H1 (cell line): ENCODE data around the gene TEX14. TPM values are rescaled to one million over a fixed set of nuclear protein-coding genes. Genes with fewer than 3 reads are reported as not detected.

Experiments
- CTCF ChIA-PET: fragments of 300-600 bp; sonication (Branson Sonifier 250); formaldehyde crosslinking; loops from one replicate; lab custom pipeline; 2021; ENCODE audit not compliant: partially characterized antibody; lab: Charles Lee
- POLR2A ChIA-PET: fragments of 300-600 bp; sonication (Branson Sonifier 250); formaldehyde crosslinking; loops from one replicate; lab custom pipeline; 2021; ENCODE audit warnings: inconsistent platforms; ENCODE audit not compliant: partially characterized antibody; lab: Charles Lee
- DNase-seq, 2 experiments: peaks; one replicate each; pipeline versions ENCODE4 v3.0.0 to v3.0.0-alpha.2; 2010 to 2022; ENCODE audit warnings: low spot score in 2 of 2, low read depth in 1 of 2, mixed read lengths in 1 of 2
- FAIRE-seq: peaks from 2 replicates; lab custom pipeline; 2011; peaks lifted over from hg19 to GRCh38; lab: Jason Lieb, UNC
- H2AFZ ChIP-seq: 2 replicates; pipeline ENCODE4 v1.8.1; 2012; ENCODE audit warnings: low read length, inconsistent platforms
- H2AK5ac ChIP-seq: 2 replicates; pipeline ENCODE4 v1.6.1; 2013; ENCODE audit warnings: low read depth, low read length
- H2BK120ac ChIP-seq: replicated peaks from 2 replicates; pipeline ENCODE3; 2013; ENCODE audit warnings: low read depth, low read length, inconsistent platforms
- H2BK12ac ChIP-seq: 2 replicates; pipeline ENCODE4 v1.6.1; 2013; ENCODE audit warnings: low read depth, low read length
- H2BK15ac ChIP-seq: 2 replicates; pipeline ENCODE4 v1.6.1; 2013; ENCODE audit warnings: low read length
- H2BK20ac ChIP-seq: 2 replicates; pipeline ENCODE4 v1.6.1; 2013; ENCODE audit warnings: low read length
- H2BK5ac ChIP-seq: 2 replicates; pipeline ENCODE4 v1.6.1; 2013; ENCODE audit warnings: low read depth, low read length
- H3K14ac ChIP-seq: 2 replicates; pipeline ENCODE4 v1.6.1; 2013; ENCODE audit warnings: inconsistent platforms; ENCODE audit not compliant: insufficient read length
- H3K18ac ChIP-seq: 2 replicates; pipeline ENCODE4 v1.6.1; 2013; ENCODE audit warnings: low read length; ENCODE audit errors: extremely low read depth
- H3K23ac ChIP-seq: 2 replicates; pipeline ENCODE4 v1.6.1; 2013; ENCODE audit warnings: inconsistent platforms; ENCODE audit not compliant: insufficient read length
- H3K23me2 ChIP-seq: 2 replicates; pipeline ENCODE4 v1.6.1; 2013; ENCODE audit warnings: low read depth, low read length
- H3K27ac ChIP-seq: 2 replicates; pipeline ENCODE4 v1.6.1; 2011; ENCODE audit warnings: low read depth, low read length, inconsistent platforms
- H3K27me3 ChIP-seq, 4 experiments: replicated peaks in 1 of 4; 1 replicate in 1 of 4; 2 replicates in 3 of 4; pipeline versions ENCODE4 v1.6.1 to v1.8.1; 2011 to 2013; ENCODE audit warnings: low read length in 3 of 4, mild to moderate bottlenecking in 3 of 4, inconsistent platforms in 2 of 4, mixed read lengths in 2 of 4, moderate library complexity in 1 of 4; ENCODE audit not compliant: control insufficient read depth in 3 of 4, insufficient read depth in 3 of 4; ENCODE audit errors: extremely low read depth in 1 of 4
- H3K36me3 ChIP-seq, 4 experiments: 2 replicates each; pipeline versions ENCODE4 v1.6.1 to v1.8.1; 2011 to 2013; ENCODE audit warnings: mild to moderate bottlenecking in 4 of 4, low read length in 3 of 4, moderate library complexity in 2 of 4, control low read depth in 1 of 4, inconsistent platforms in 1 of 4; ENCODE audit not compliant: insufficient read depth in 4 of 4, control insufficient read depth in 2 of 4
- H3K4ac ChIP-seq: replicated peaks from 2 replicates; pipeline ENCODE3; 2013; ENCODE audit warnings: low read length, low read depth, mixed read lengths, inconsistent platforms; ENCODE audit not compliant: insufficient read length
- H3K4me1 ChIP-seq, 4 experiments: replicated peaks in 1 of 4; 1 replicate in 1 of 4; 2 replicates in 3 of 4; pipeline versions ENCODE4 v1.6.1 to v1.8.1; 2011 to 2013; ENCODE audit warnings: low read length in 3 of 4, inconsistent platforms in 2 of 4, mixed read lengths in 1 of 4; ENCODE audit not compliant: insufficient read depth in 4 of 4, control insufficient read depth in 3 of 4
- H3K4me2 ChIP-seq, 2 experiments: 2 replicates each; pipeline versions ENCODE4 v1.6.1 to v1.8.1; 2011 to 2013; ENCODE audit warnings: low read depth in 2 of 2, low read length in 2 of 2, control low read depth in 1 of 2, inconsistent platforms in 1 of 2, mild to moderate bottlenecking in 1 of 2; ENCODE audit not compliant: insufficient read depth in 1 of 2
- H3K4me3 ChIP-seq, 4 experiments: fragments of 200-600, 300-600 bp in 1 of 4; sonication (generic), shearing (Covaris generic), sonication (Bioruptor Twin) in 1 of 4; 2 replicates each; pipeline versions ENCODE4 v1.5.1 to v1.8.1; 2011 to 2016; ENCODE audit warnings: low read length in 4 of 4, low read depth in 3 of 4, control low read depth in 2 of 4, inconsistent platforms in 2 of 4, mild to moderate bottlenecking in 2 of 4, mixed read lengths in 1 of 4, moderate library complexity in 1 of 4; ENCODE audit not compliant: insufficient read depth in 2 of 4; ENCODE audit errors: extremely low read depth in 1 of 4
- H3K56ac ChIP-seq: replicated peaks from 2 replicates; pipeline ENCODE3; 2013; ENCODE audit warnings: low read depth, mild to moderate bottlenecking, mixed read lengths, low read length, inconsistent platforms; ENCODE audit not compliant: insufficient read length
- H3K79me1 ChIP-seq: 2 replicates; pipeline ENCODE4 v1.6.1; 2013; ENCODE audit warnings: low read depth, low read length, control low read depth
- H3K79me2 ChIP-seq, 2 experiments: 2 replicates each; pipeline versions ENCODE4 v1.6.1 to v1.8.1; 2012 to 2013; ENCODE audit warnings: low read length in 2 of 2, mild to moderate bottlenecking in 2 of 2, inconsistent platforms in 1 of 2; ENCODE audit not compliant: insufficient read depth in 2 of 2, control insufficient read depth in 1 of 2
- H3K9ac ChIP-seq, 4 experiments: replicated peaks in 1 of 4; 1 replicate in 1 of 4; 2 replicates in 3 of 4; pipeline versions ENCODE4 v1.6.1 to v1.8.1; 2011 to 2013; ENCODE audit warnings: low read depth in 3 of 4, low read length in 3 of 4, control low read depth in 2 of 4, mild to moderate bottlenecking in 2 of 4, moderate library complexity in 2 of 4, inconsistent platforms in 1 of 4; ENCODE audit errors: extremely low read depth in 1 of 4
- H3K9me3 ChIP-seq, 2 experiments: 2 replicates each; pipeline versions ENCODE4 v1.6.1 to v1.8.1; 2012 to 2013; ENCODE audit warnings: mild to moderate bottlenecking in 2 of 2, moderate library complexity in 2 of 2, control low read depth in 1 of 2, inconsistent platforms in 1 of 2, low read depth in 1 of 2, low read length in 1 of 2, mixed read lengths in 1 of 2; ENCODE audit not compliant: insufficient read depth in 2 of 2
- H4K20me1 ChIP-seq, 2 experiments: replicated peaks in 1 of 2; 2 replicates each; pipeline versions ENCODE3 to v1.8.1; 2011 to 2013; ENCODE audit warnings: inconsistent platforms in 2 of 2, low read length in 2 of 2, mild to moderate bottlenecking in 1 of 2; ENCODE audit not compliant: insufficient read depth in 2 of 2, control insufficient read depth in 1 of 2
- H4K5ac ChIP-seq: 2 replicates; pipeline ENCODE4 v1.6.1; 2013; ENCODE audit warnings: low read length, low read depth, mixed read lengths, inconsistent platforms; ENCODE audit not compliant: insufficient read length
- H4K8ac ChIP-seq: 2 replicates; pipeline ENCODE4 v1.8.0; 2013; ENCODE audit warnings: mild to moderate bottlenecking, moderate library complexity, low read length, inconsistent platforms; ENCODE audit not compliant: insufficient read depth; ENCODE audit errors: extremely low read depth
- H4K91ac ChIP-seq: replicated peaks from 2 replicates; pipeline ENCODE3; 2013; ENCODE audit warnings: low read length, mixed read lengths, inconsistent platforms; ENCODE audit not compliant: insufficient read length
- ATF3 ChIP-seq: IDR thresholded peaks from 2 replicates; pipeline ENCODE4 v1.6.1; 2011; ENCODE audit warnings: low read depth, mild to moderate bottlenecking, low read length; ENCODE audit not compliant: insufficient read depth
- CEBPB ChIP-seq: IDR thresholded peaks from 2 replicates; pipeline ENCODE4 v1.6.1; 2012; ENCODE audit warnings: low read depth, low read length
- CHD1 ChIP-seq: IDR thresholded peaks from 2 replicates; pipeline ENCODE4 v1.6.1; 2012; ENCODE audit warnings: low read depth, low read length, improper control_type of control experiment
- CREB1 ChIP-seq: IDR thresholded peaks from 2 replicates; pipeline ENCODE4 v1.6.1; 2012; ENCODE audit warnings: inconsistent platforms
- EZH2 ChIP-seq: fragments of 200-600 bp; sonication (generic); IDR thresholded peaks from 2 replicates; pipeline ENCODE4 v1.7.1; 2012; ENCODE audit warnings: low read depth, mild to moderate bottlenecking, moderate library complexity, low read length, inconsistent platforms; ENCODE audit not compliant: severe bottlenecking
- FOSL1 ChIP-seq: IDR thresholded peaks from 2 replicates; pipeline ENCODE4 v1.6.1; 2011; ENCODE audit warnings: mild to moderate bottlenecking, low read depth, low read length, moderate library complexity; ENCODE audit not compliant: insufficient read depth
- GABPA ChIP-seq: IDR thresholded peaks from 2 replicates; pipeline ENCODE4 v1.6.1; 2011; ENCODE audit warnings: mild to moderate bottlenecking, low read length, moderate library complexity, borderline replicate concordance; ENCODE audit not compliant: insufficient read depth
- KDM5A ChIP-seq: fragments of 200-600 bp; IDR thresholded peaks from 2 replicates; pipeline ENCODE4 v1.7.1; 2012; ENCODE audit warnings: mild to moderate bottlenecking, low read length, inconsistent platforms, mixed read lengths
- MAFK ChIP-seq: IDR thresholded peaks from 2 replicates; pipeline ENCODE4 v1.6.1; 2012; ENCODE audit warnings: low read depth, mild to moderate bottlenecking, improper control_type of control experiment, low read length
- RXRA ChIP-seq: IDR thresholded peaks from 2 replicates; pipeline ENCODE4 v1.6.1; 2011; ENCODE audit warnings: low read depth, mild to moderate bottlenecking, low read length, moderate library complexity; ENCODE audit not compliant: insufficient read depth
- SAP30 ChIP-seq: fragments of 300-600 bp; sonication (generic); IDR thresholded peaks from 2 replicates; pipeline ENCODE4 v1.7.1; 2012; ENCODE audit warnings: low read length, moderate library complexity, mild to moderate bottlenecking, inconsistent platforms; ENCODE audit not compliant: insufficient read depth, insufficient replicate concordance
- SP1 ChIP-seq: IDR thresholded peaks from 2 replicates; pipeline ENCODE4 v1.6.1; 2011; ENCODE audit warnings: low read depth, low read length
- SUZ12 ChIP-seq: fragments of 200-600 bp; sonication (generic); IDR thresholded peaks from 2 replicates; pipeline ENCODE4 v1.6.1; 2012; ENCODE audit warnings: mild to moderate bottlenecking, inconsistent platforms, low read length, moderate library complexity, mixed read lengths
- TAF7 ChIP-seq: optimal IDR thresholded peaks from 2 replicates; pipeline ENCODE3; 2011; ENCODE audit warnings: low read depth, mild to moderate bottlenecking, inconsistent platforms, low read length, moderate library complexity, borderline replicate concordance
- WGBS, 2 experiments: shearing (Covaris generic) in 1 of 2; methylation state at CpG; one replicate each; pipeline versions ENCODE4 v1.1.6 to v1.1.7; 2013 to 2015; ENCODE audit warnings: low lambda C conversion rate in 2 of 2, mixed read lengths in 2 of 2, inconsistent platforms in 1 of 2, low coverage in 1 of 2, missing lambda C conversion rate in 1 of 2; ENCODE audit not compliant: insufficient replicate concordance in 2 of 2, insufficient coverage in 1 of 2, insufficient read length in 1 of 2; ENCODE audit errors: extremely low coverage in 1 of 2, missing lambda C conversion rate in 1 of 2; 5-methylcytosine and 5-hydroxymethylcytosine counted together
- polyA plus RNA-seq, 7 experiments: library from polyadenylated mRNA; depleted of rRNA in 3 of 7; stranded (reverse) in 5 of 7; unstranded in 2 of 7; fragments of >200 nt in 5 of 7; fragments of 200-250 nt in 2 of 7; gene quantifications; 1 replicate in 5 of 7; 2 replicates in 1 of 7; 4 replicates in 1 of 7; pipeline versions ENCODE4 v1.2.1 to v1.2.3, GENCODE V29; 2011 to 2013; ENCODE audit warnings: missing spikeins in 2 of 7, mixed read lengths in 2 of 7
- total RNA-seq: library from RNA; stranded (reverse); fragmentation: NEBNext Ultra II Directional; extraction: Animal tissue kit (Norgen Biotek cat#: 25700); gene quantifications from 2 replicates; pipeline ENCODE4 v1.2.1, GENCODE V29; 2021

Gene TEX14
- total and polyA plus RNA-seq, 2 of the 8 experiments (the other 6 are each of a cell fraction or from before 2014, with no cell fraction given), result 0.83 to 2.5 TPM

- no peak overlapping the region for H2AFZ ChIP-seq
- no peak overlapping the region for H2BK15ac ChIP-seq
- H3K4me1 ChIP-seq, result peaks cover 0 to 12% (median 2%) of the 10 kb centered on the region in 4 experiments; a peak in 4 of 7 replicates
- CTCF ChIA-PET, result interaction anchor here (0.8 kb wide), 1 partner anchor 69 kb away, joined by 3 read pairs; no protein-coding TSS in a partner anchor
- H3K4me2 ChIP-seq, result no peak overlapping the region
- no peak overlapping the region for H4K5ac ChIP-seq
- no peak overlapping the region for H2BK20ac ChIP-seq
- no peak overlapping the region for H2AK5ac ChIP-seq
- no peak overlapping the region for H2BK12ac ChIP-seq
- no peak overlapping the region for H3K18ac ChIP-seq
- H3K56ac ChIP-seq, result no peak overlapping the region
- DNase-seq, result no peak
- no peak overlapping the region for H2BK5ac ChIP-seq
- POLR2A ChIA-PET, result interaction anchor here (1.2 to 1.5 kb wide), 3 partner anchors 9 to 193 kb away, joined by 3 to 7 read pairs (median 3); no protein-coding TSS in a partner anchor
- 97% methylated on average over 5 of the region's 5 CpGs; no CpG with 5 or more reads in 1 of the 2 experiments for WGBS, 2 experiments
- H3K14ac ChIP-seq, result no peak overlapping the region
- peaks cover 30 to 69% (median 53%) of the 10 kb centered on the region in 4 experiments for H3K36me3 ChIP-seq
- H4K20me1 ChIP-seq, result peaks cover 7% of the 10 kb centered on the region in 2 experiments
- H4K8ac ChIP-seq, result no peak overlapping the region
- H4K91ac ChIP-seq, result no peak overlapping the region
- no peaks in the 10 kb centered on the region for H3K9me3 ChIP-seq
- no peaks in the 10 kb centered on the region; the same call in 1 of the 2 replicates for H3K79me1 ChIP-seq
- no peak overlapping the region for H3K4me3 ChIP-seq
- H3K27me3 ChIP-seq, result no peaks in the 10 kb centered on the region
- H3K27ac ChIP-seq, result no peak overlapping the region
- FAIRE-seq, result no peak
- H3K79me2 ChIP-seq, result peaks cover 0 to 15% of the 10 kb centered on the region in 2 experiments; a peak in 2 of 4 replicates
- H3K23ac ChIP-seq, result no peak overlapping the region
- H2BK120ac ChIP-seq, result no peak overlapping the region
- H3K9ac ChIP-seq, result no peak overlapping the region
- H3K23me2 ChIP-seq, result peaks cover 7% of the 10 kb centered on the region
- H3K4ac ChIP-seq, result no peak overlapping the region
- no peak for TF ChIP-seq SP1
- no peak for TF ChIP-seq CREB1
- no peak for TF ChIP-seq CHD1
- no peak for TF ChIP-seq KDM5A
- no peak for TF ChIP-seq SAP30
- no peak for TF ChIP-seq RXRA
- no peak for TF ChIP-seq EZH2
- TF ChIP-seq SUZ12, result no peak
- no peak for TF ChIP-seq FOSL1
- no peak for TF ChIP-seq TAF7
- TF ChIP-seq GABPA, result no peak
- no peak for TF ChIP-seq MAFK
- no peak for TF ChIP-seq CEBPB
- no peak for TF ChIP-seq ATF3
Measured at GRCh38 chr17:58510075-58510474, 181.8 kb downstream of the TEX14 start.
